GM12892 (cell line): ENCODE data around the gene IGSF21.

Experiments used
- POLR2A ChIP-seq: IDR thresholded peaks from 2 replicates; pipeline ENCODE4 v1.6.1; 2011; ENCODE audit warnings: low read depth, low read length, control low read depth
- TAF1 ChIP-seq: IDR thresholded peaks from 2 replicates; pipeline ENCODE4 v1.6.1; 2011; ENCODE audit warnings: low read depth, mild to moderate bottlenecking, control low read depth, low read length, borderline replicate concordance

DNA sequence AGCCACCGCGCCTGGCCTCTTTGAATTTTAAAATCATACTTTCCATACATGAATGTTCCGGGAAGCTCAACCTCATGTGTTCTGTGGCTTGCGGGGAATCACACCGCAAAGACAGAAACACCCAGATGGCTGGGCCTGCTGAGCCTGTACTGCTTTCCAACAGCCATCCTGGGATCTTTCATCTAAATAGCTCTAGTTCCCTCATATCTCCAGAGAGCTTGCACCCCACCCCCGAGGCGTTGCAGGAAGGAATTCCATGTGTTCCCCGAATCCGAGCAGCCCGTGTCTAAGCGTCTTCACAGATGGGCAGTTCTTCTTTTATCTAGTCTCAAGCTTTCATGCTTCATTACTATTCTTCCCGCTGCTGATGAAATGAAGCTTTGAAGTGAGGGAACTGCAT lies 66.4 kb downstream of the IGSF21 start:
- TF ChIP-seq TAF1 (no peak), POLR2A (no peak)
